Measurements from ENCODE around the gene AQR.
A peak's percentile ranks its signal among the peaks of the same experiment; 100 is the strongest.

GRCh38 chr15:34810443-34811129 lies 159.0 kb downstream of the AQR start:
- TF ChIP-seq CTCF (IDR thresholded peaks at IDR 0.05 in 4 of 5, conservative IDR thresholded peaks at IDR 0.05 in 1 of 5), result no peak
- TF ChIP-seq POLR2A (IDR thresholded peaks at IDR 0.05), result peak in 1 of 2 donors; percentile 12
